HepG2 (cell line): Measurements from ENCODE around the gene RMRP. TPM values are rescaled to one million over a fixed set of nuclear protein-coding genes. Genes with fewer than 3 reads are reported as not detected.

Experiments
- ATF7 ChIP-seq, 2 experiments: fragments of 450-650 bp in 1 of 2; sonication (generic) in 1 of 2; formaldehyde crosslinking in 1 of 2; IDR thresholded peaks; 2 replicates each; pipeline versions ENCODE4 v1.4.0 to v1.6.1; 2016 to 2020; ENCODE audit warnings: antibody characterized with exemption in 1 of 2, mild to moderate bottlenecking in 1 of 2, missing genetic modification reagents in 1 of 2
- ATF7-NPFF ChIP-seq: sonication (generic); formaldehyde crosslinking; IDR thresholded peaks from 2 replicates; pipeline ENCODE4 v1.8.1; 2023; ENCODE audit warnings: mild to moderate bottlenecking, low read depth, missing genetic modification reagents, moderate library complexity
- BCL6 ChIP-seq: IDR thresholded peaks from 2 replicates; pipeline ENCODE4 v1.6.1; 2016; ENCODE audit warnings: missing genetic modification reagents, missing compliant biosample characterization
- ELF3 ChIP-seq: IDR thresholded peaks from 2 replicates; pipeline ENCODE4 v1.6.1; 2016; ENCODE audit warnings: missing genetic modification reagents, missing compliant biosample characterization
- ESRRA ChIP-seq: sonication (generic); formaldehyde crosslinking; IDR thresholded peaks from 2 replicates; pipeline ENCODE4 v1.5.1; 2020; ENCODE audit warnings: mild to moderate bottlenecking, low read depth, missing genetic modification reagents
- FOXM1 ChIP-seq: sonication (generic); formaldehyde crosslinking; IDR thresholded peaks from 2 replicates; pipeline ENCODE4 v1.5.0; 2020; ENCODE audit warnings: missing genetic modification reagents
- HOXA5 ChIP-seq: sonication (generic); formaldehyde crosslinking; IDR thresholded peaks from 2 replicates; pipeline ENCODE4 v1.4.0; 2020; ENCODE audit warnings: missing genetic modification reagents
- JUND ChIP-seq: sonication (generic); formaldehyde crosslinking; IDR thresholded peaks from 2 replicates; pipeline ENCODE4 v1.8.0; 2022; ENCODE audit warnings: mild to moderate bottlenecking, missing genetic modification reagents
- KAT7 ChIP-seq: IDR thresholded peaks from 2 replicates; pipeline ENCODE4 v1.6.1; 2018; ENCODE audit warnings: borderline replicate concordance, missing compliant biosample characterization
- MEF2D ChIP-seq: sonication (generic); formaldehyde crosslinking; IDR thresholded peaks from 2 replicates; pipeline ENCODE4 v1.5.1; 2020; ENCODE audit warnings: mild to moderate bottlenecking, missing genetic modification reagents
- MEIS2 ChIP-seq: sonication (generic); formaldehyde crosslinking; IDR thresholded peaks from 2 replicates; pipeline ENCODE4 v1.9.0; 2021; ENCODE audit warnings: mild to moderate bottlenecking, missing genetic modification reagents
- RFX3 ChIP-seq: IDR thresholded peaks from 2 replicates; pipeline ENCODE4 v1.6.1; 2016; ENCODE audit warnings: missing biosample characterization, missing genetic modification reagents
- SUZ12 ChIP-seq: fragments of 150-350 bp; IDR thresholded peaks from 2 replicates; pipeline ENCODE4 v1.6.1; 2014; ENCODE audit warnings: low read depth, low read length
- TMF1 ChIP-seq: sonication (generic); formaldehyde crosslinking; IDR thresholded peaks from 2 replicates; pipeline ENCODE4 v1.8.1; 2022; ENCODE audit warnings: low read depth, missing genetic modification reagents
- YY1 ChIP-seq: IDR thresholded peaks from 2 replicates; pipeline ENCODE4 v1.6.1; 2011; ENCODE audit warnings: low read length, low read depth, moderate library complexity, mild to moderate bottlenecking; ENCODE audit not compliant: insufficient read depth, insufficient replicate concordance
- ZEB1 ChIP-seq: IDR thresholded peaks from 2 replicates; pipeline ENCODE4 v1.6.1; 2012; ENCODE audit warnings: mild to moderate bottlenecking, low read depth, inconsistent platforms; ENCODE audit not compliant: insufficient replicate concordance
- ZFYVE20 ChIP-seq: sonication (generic); formaldehyde crosslinking; IDR thresholded peaks from 2 replicates; pipeline ENCODE4 v1.8.0; 2023; ENCODE audit warnings: low read depth, mild to moderate bottlenecking, moderate library complexity, missing genetic modification reagents, borderline replicate concordance
- ZNF232 ChIP-seq: sonication (generic); formaldehyde crosslinking; IDR thresholded peaks from 2 replicates; pipeline ENCODE4 v1.4.0; 2020; ENCODE audit warnings: missing genetic modification reagents, borderline replicate concordance
- ZNF260 ChIP-seq: sonication (generic); formaldehyde crosslinking; IDR thresholded peaks from 2 replicates; pipeline ENCODE4 v1.4.0; 2020; ENCODE audit warnings: missing genetic modification reagents, low read depth, mild to moderate bottlenecking, borderline replicate concordance
- ZNF3 ChIP-seq: IDR thresholded peaks from 2 replicates; pipeline ENCODE4 v1.7.0; 2017; ENCODE audit warnings: inconsistent platforms
- ZNF337 ChIP-seq: sonication (generic); formaldehyde crosslinking; IDR thresholded peaks from 2 replicates; pipeline ENCODE4 v1.5.1; 2020; ENCODE audit warnings: missing genetic modification reagents, low read depth, mild to moderate bottlenecking, borderline replicate concordance
- ZNF530 ChIP-seq: sonication (generic); formaldehyde crosslinking; IDR thresholded peaks from 2 replicates; pipeline ENCODE4 v1.5.0; 2020; ENCODE audit warnings: low read depth, mild to moderate bottlenecking, missing genetic modification reagents
- ZNF607 ChIP-seq: sonication (generic); formaldehyde crosslinking; IDR thresholded peaks from 2 replicates; pipeline ENCODE4 v1.5.1; 2020; ENCODE audit warnings: missing genetic modification reagents, mild to moderate bottlenecking, borderline replicate concordance
- ZSCAN31 ChIP-seq: sonication (generic); formaldehyde crosslinking; IDR thresholded peaks from 2 replicates; pipeline ENCODE4 v1.5.0; 2020; ENCODE audit warnings: low read depth, mild to moderate bottlenecking, missing genetic modification reagents
- polyA plus RNA-seq, 8 experiments: library from polyadenylated mRNA; depleted of rRNA in 3 of 8; stranded (reverse) in 7 of 8; unstranded in 1 of 8; fragments of >200 nt; fragmentation: Illumina TruSeq in 4 of 8; extraction: Trizol in 4 of 8; gene quantifications; 2 replicates each; pipeline versions ENCODE4 v1.2.1 to v1.2.3, GENCODE V29; 2011 to 2016; ENCODE audit warnings: low read depth in 4 of 8, missing spikeins in 1 of 8, mixed read lengths in 1 of 8; ENCODE audit not compliant: insufficient read depth in 1 of 8
- total RNA-seq, 5 experiments: library from RNA; depleted of rRNA; stranded (reverse); fragments of >200 nt; fragmentation: Illumina TruSeq; extraction: Trizol; gene quantifications; 2 replicates each; pipeline ENCODE4 v1.2.3, GENCODE V29; 2016; ENCODE audit warnings: low read depth in 1 of 5
- TF ChIP-seq, protein P1 (sequence below): sonication (generic); formaldehyde crosslinking; IDR thresholded peaks from 2 replicates; pipeline ENCODE4 v1.4.0; 2020; ENCODE audit warnings: mild to moderate bottlenecking, missing genetic modification reagents
- TF ChIP-seq, protein P2 (sequence below): sonication (generic); formaldehyde crosslinking; IDR thresholded peaks from 2 replicates; pipeline ENCODE4 v1.5.0; 2020; ENCODE audit warnings: missing genetic modification reagents
- TF ChIP-seq, protein P3 (sequence below): IDR thresholded peaks from 2 replicates; pipeline ENCODE4 v1.6.1; 2016; ENCODE audit warnings: low read depth, control low read depth

The RMRP gene
- total and polyA plus RNA-seq, 2 of the 13 experiments (the other 11 are each of a cell fraction or from before 2014, with no cell fraction given), result 51.4 to 4,025 TPM

DNA sequence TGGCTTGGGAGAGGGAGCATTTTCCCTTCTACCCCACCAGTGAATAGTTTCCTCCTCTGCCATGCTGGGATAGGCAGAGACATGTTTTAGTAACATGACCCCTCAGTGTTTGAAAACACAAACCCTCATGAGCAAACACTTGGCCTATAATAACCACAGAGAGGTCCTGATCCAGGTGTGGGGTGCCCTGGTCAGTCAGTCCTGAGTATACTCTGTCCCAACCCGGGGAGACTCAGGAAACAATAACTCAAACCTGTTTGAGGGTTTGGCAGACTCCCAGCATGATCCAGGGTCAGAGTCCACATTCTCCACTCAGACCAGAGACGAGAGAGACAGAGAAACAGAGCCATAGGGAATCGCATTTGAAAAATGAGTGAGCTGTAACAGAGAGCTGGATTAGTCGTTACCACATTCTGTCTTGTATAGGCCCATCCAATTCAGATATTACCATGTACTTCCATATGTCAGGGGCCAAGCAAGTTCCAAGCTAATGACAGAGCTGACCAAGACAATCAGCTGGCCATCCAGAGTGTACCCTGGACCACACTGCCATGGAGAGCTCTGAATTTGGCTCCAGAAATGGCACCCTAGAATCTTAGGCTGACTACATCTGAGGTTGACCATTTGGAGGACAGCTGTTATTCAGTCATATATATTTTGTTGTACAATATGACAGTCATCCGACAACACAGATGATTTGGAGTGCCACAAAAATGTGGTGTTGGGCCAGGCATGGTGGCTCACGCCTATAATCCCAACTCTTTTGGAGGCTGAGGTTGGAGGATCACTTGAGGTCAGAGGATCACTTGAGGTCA is 11.7 kb upstream of the RMRP start (continued):
- TF ChIP-seq YY1 (no peak), MEF2D (CRISPR knock-in tag) (no peak; the same call in 1 of the 2 replicates), ATF7 (IDR thresholded peaks at IDR 0.05) (no peak), ATF7 (CRISPR knock-in tag; IDR thresholded peaks at IDR 0.05) (no peak), BCL6 (CRISPR knock-in tag) (0 out of 2 replicates have a peak, but pooled peaks have one; percentile 22), ZFYVE20 (CRISPR knock-in tag) (no peak), SUZ12 (no peak), MEIS2 (0 out of 2 replicates have a peak, but pooled peaks have one; percentile 44), ELF3 (CRISPR knock-in tag) (peak; percentile 61), ZSCAN31 (CRISPR knock-in tag) (no peak), TMF1 (CRISPR knock-in tag) (no peak), ZNF337 (CRISPR knock-in tag) (no peak), ESRRA (CRISPR knock-in tag) (no peak), ZNF260 (CRISPR knock-in tag) (no peak), RFX3 (CRISPR knock-in tag) (no peak), HOXA5 (CRISPR knock-in tag) (no peak), ZNF232 (CRISPR knock-in tag) (no peak), ZEB1 (no peak), ATF7-NPFF (CRISPR knock-in tag) (no peak), FOXM1 (no peak), KAT7 (CRISPR knock-in tag) (no peak), ZNF3 (CRISPR knock-in tag) (no peak), ZNF530 (no peak), JUND (CRISPR knock-in tag) (no peak), ZNF607 (no peak)
- TF ChIP-seq, protein P1, sequence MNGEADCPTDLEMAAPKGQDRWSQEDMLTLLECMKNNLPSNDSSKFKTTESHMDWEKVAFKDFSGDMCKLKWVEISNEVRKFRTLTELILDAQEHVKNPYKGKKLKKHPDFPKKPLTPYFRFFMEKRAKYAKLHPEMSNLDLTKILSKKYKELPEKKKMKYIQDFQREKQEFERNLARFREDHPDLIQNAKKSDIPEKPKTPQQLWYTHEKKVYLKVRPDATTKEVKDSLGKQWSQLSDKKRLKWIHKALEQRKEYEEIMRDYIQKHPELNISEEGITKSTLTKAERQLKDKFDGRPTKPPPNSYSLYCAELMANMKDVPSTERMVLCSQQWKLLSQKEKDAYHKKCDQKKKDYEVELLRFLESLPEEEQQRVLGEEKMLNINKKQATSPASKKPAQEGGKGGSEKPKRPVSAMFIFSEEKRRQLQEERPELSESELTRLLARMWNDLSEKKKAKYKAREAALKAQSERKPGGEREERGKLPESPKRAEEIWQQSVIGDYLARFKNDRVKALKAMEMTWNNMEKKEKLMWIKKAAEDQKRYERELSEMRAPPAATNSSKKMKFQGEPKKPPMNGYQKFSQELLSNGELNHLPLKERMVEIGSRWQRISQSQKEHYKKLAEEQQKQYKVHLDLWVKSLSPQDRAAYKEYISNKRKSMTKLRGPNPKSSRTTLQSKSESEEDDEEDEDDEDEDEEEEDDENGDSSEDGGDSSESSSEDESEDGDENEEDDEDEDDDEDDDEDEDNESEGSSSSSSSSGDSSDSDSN (CRISPR knock-in tag), result 0 out of 2 replicates have a peak, but pooled peaks have one; percentile 31
- TF ChIP-seq, protein P2, sequence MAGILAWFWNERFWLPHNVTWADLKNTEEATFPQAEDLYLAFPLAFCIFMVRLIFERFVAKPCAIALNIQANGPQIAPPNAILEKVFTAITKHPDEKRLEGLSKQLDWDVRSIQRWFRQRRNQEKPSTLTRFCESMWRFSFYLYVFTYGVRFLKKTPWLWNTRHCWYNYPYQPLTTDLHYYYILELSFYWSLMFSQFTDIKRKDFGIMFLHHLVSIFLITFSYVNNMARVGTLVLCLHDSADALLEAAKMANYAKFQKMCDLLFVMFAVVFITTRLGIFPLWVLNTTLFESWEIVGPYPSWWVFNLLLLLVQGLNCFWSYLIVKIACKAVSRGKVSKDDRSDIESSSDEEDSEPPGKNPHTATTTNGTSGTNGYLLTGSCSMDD, result no peak
- TF ChIP-seq, protein P3, sequence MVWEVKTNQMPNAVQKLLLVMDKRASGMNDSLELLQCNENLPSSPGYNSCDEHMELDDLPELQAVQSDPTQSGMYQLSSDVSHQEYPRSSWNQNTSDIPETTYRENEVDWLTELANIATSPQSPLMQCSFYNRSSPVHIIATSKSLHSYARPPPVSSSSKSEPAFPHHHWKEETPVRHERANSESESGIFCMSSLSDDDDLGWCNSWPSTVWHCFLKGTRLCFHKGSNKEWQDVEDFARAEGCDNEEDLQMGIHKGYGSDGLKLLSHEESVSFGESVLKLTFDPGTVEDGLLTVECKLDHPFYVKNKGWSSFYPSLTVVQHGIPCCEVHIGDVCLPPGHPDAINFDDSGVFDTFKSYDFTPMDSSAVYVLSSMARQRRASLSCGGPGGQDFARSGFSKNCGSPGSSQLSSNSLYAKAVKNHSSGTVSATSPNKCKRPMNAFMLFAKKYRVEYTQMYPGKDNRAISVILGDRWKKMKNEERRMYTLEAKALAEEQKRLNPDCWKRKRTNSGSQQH (CRISPR knock-in tag), result no peak
